Fibroblast of upper back skin (primary cell): ENCODE results near the gene NDUFA11.

Experiments used
- DNase-seq: peaks from one replicate; pipeline ENCODE4 v3.0.0-alpha.2; 2013

The NDUFA11 gene

DNA sequence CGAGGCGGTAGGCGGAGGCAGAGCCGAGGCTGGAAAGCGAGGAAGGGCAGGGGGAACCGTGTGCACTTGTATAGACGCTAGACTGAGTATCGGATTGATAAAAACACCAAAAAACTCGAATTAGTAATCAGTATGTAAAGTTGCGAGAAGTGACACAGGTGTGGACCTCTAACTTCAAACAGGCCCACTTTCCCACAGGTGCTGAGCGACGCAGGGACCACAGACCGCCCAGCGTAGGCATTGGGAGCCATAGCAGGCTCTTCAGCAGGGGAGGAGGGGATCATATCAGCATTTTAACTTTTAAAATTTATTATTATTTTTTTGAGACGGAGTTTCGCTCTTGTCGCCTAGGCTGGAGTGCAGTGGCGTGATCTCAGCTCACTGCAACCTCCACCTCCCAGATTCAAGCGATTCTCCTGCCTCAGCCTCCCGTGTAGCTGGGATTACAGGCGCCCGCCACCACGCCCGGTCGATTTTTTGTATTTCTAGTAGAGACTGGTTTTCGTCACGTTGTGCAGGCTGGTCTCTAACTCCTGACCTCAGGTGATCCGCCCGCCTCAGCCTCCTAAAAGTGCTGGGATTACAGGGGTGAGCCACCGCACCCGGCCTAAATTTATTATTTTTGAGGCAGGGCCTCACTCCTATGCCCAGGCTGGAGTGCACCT is 1.7 kb upstream of the NDUFA11 start:
- no peak for DNase-seq

DNA sequence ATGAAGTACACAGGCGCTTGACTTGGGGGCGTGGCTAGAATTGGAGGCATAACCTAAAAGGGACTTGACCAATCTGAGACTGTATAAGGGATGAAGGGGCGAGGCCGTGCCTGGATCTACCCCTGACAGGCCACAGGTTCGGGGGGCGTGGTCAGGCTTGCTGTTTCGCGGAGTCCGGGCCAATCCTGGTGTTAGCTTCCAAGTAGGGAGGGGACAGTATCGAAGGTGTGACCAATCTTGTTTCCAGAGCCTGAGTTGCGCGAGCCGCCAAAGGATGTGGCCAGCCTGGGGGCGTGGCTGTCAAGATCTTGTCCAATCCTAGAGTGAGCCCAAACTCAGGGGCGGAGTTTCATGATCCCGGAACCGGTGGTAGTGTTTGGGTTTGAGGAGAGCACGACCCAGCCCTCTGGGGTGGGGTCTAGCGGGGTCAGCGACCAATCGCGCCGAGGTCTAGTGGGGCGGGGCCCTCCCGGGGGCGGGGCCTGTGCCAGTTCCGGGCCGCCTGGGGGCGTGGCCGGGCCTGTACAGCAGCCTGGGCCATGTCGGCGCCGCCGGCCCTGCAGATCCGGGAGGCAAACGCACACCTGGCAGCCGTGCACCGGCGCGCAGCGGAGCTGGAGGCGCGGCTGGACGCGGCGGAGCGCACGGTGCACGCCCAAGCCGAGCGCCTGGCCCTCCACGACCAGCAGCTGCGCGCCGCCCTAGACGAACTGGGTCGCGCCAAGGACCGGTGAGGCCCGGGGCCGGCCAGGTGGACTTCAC is 943 bp upstream of the NDUFA11 start, which contains the start of gene VMAC:
Gene VMAC (plus strand): TSS at position 521 of the 762 bp plus-strand sequence. CDS start 19 bp downstream, at position 540.
- DNase-seq = peak; percentile 100

DNA sequence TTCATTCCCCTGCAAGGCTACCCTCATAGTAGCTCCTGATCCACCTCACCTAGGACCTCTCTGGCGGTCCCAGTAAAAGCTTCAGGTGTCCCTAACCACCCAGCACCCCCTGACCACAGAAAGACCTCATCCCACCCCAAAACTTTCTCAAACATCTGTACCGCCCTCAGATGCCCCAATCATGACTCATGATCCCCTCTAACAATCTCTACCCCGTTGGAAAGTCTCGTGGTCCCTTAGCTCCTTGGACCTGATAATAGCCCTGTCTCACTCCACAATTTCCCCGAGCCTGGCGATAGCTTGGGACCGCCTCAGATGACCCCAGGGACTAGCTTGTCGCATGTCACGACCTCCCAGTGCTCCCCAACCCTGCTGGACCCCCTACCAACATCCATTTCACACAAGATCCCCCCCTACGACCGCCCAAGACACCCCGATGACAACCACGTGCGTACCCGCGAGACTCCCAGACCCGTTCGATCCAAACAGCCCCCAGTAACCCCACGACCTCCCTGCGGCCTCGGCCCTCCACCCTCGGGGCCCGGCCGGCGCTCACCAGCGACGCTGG is 450 bp downstream of the NDUFA11 start:
- peak; percentile 50 for DNase-seq

DNA sequence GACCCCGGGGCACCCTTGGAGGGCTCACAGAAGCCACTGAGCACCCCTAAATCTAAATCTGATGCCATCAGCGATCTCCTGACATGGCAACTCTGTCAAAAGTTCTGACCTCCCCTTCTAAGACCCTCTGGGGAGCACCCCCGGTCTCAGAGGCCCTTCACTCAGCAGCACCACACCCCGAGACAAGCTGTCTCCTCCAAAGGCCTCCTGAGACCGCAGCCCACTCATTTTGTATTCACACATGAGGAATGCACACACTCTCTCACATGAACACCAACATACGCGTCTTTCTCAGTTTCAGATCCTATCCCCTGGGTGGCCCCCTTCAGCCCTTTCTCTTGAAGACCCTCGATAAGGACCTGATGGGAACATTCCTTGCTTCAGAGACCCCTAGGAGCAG is 2.6 kb downstream of the NDUFA11 start:
- no peak for DNase-seq

DNA sequence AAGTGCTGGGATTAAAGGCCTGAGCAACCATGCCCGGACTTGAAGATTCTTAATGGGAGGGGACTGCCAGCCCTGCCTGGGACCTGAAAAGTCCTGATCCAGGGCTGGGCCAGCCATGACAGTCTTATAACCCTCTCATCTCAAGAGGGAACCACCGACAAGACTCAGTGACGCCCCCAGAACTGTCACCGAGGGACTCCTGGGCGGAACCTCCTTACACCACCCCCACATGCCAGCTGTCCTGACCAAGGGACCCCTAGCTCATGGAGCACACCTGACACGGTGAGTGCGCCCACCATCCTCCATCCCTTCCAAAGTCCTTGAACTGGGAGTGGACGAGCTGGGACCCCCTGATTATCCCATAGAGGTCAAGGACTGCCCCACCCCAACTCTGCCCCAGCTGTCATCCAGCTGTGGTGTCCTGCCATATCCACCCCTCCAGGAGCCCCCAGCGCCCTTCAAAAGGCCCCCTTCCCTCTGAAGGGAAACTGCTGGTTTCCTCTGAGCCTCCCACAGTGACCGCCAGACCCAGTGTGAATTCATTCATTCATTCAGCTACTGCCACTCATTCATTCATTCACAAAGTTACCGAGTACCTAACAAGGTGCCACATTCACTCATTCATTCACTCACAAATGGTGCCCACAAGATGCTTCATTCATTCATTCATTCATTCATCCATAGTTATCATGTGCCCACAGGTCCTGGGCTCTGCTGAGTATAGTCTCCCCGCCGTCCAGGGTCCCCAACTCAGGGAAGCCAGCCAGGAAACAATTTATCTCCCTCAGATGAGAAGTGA is 3.7 kb downstream of the NDUFA11 start:
- no peak for DNase-seq

DNA sequence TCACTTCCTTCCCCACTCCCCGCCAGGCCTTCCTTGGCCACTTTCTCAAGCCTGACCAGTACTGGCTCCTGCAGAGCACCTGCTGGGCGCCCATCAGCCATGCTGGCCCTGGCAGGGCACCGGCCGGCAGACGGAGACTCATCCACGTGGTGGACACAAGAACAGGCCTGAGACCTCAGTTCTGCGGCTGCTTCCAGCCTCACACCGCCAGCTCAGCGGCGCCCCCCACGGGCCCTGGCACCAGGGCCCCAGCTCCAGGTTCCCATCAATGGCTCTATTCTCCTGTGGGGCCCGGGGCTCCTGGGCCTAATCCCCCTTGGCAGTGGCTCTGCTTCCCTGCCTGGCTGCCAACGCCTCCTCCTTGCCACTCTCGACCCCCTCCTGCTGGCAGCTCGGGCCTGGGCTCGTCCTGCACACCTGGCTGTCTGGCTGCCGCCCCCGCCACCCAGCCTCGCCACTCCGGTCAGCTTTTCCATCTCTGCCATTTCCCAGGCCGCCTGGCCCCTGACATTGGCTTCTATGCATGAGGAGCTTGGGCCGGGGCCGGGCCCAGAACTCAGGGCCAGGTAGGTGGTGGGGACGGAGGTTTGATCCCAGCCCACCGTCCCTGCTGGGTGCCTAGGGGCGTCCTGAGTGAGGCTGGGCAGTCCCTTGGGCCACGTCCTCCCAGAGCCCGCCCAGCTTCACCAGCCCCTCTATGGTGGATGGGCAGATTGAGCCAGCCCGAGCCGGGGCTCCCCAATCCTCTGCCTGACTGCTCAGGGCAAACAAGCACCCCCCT is 6.2 kb downstream of the NDUFA11 start:
- DNase-seq = no peak

DNA sequence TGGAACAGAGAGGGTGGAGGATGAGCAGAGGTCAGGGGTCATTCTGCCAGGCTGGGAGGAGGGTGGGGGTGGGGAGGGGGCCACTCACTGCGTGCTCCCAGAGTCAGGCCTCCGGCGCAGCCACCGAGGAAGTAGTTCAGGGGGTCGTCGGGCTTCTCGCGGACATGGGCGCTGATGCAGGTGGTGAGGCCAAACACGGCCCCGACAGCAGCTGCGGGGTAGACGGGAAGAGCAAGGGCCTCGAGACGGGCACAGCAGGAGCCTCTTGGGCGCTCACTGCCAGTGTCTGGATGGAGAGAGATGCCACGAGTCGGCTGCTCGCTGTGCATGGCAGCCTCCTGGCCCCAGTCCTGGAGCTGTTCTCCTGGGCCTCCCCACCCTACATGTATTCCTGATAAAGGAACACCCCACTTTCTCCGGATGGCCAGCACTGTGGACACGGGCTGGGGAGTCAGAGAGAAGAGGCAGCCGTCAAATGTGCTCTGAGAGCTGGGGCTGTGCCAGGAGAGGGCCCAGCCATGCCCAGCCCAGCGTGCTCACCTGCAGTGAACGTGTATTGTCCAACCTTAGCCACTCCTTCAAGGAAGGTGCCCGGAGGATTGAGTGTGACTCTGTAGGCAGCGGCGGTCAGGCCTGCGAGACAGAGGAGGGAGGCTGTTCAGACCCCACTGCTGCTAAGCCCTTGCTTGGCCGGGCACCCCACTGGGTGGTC is 7.1 kb downstream of the NDUFA11 start:
- DNase-seq = no peak

DNA sequence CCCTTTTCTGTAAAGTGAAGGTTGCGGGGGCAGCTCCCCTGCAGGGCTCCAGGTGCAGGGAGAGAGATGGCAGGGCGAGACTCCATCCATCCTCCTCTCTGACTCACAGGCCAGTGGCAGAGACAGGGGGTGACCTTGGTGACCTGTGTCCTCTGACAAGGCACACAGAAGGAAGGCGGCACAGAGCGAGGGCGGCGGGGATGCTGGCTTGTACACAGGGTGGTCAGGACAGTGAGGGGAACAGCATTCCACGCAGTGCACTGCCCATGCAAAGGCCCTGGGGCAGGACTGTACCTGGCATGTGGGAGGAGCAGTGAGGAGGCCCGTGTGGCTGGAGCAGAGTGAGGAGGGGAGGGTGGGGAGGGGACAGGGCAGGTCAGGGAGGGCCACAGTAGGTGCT is 7.7 kb downstream of the NDUFA11 start:
- DNase-seq = no peak

DNA sequence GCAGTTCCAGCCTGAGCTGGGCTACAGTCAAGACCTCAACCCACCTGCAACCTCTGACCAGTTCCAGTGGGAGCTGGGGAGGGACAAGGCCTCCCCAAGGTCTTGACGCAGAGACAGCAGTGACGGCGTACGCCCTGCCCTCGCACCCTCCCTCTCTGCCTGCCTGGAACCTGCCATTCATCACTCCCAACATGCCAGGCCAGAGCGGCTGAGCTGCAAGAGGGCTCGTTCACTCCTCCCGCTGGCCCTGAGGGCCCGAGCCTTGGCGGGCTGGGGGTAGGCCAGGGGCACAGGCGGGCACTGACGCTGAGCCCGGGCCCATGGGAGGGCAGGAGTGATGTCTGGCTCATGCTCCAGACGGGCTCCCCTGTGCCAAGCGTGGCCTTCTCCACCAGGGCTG is 8.2 kb downstream of the NDUFA11 start:
- no peak for DNase-seq

DNA sequence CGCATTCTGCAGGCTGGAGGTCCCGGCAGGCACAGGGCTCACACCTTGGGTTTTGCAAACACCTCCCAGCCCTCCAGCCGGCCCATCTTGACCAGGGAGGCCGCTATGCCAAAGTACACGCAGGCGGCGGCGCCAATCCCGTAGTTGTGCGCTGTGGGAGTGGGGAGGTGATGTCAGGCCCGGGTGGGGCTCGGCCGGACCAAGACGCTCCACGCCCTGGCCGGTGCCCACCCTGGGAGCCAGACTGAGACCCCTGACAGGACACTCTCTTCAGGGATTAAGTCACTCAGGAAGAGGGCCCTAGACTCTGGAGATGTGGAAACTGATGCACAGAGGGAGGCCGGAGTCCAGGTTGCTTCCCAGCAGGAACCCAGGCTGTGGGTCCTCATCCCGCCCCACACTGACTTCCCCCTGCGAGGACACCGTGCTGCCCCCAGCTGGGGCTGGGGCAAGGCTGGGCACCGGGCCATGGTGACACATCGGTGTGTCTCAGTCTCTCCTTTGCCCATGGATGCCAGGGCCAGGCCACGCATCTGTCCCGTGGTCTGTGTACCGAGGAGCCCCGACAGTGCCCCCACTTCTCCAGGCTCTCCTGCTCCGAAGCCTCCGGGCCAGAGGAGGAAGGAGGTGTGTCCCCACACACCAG is 8.8 kb downstream of the NDUFA11 start:
- DNase-seq = no peak

DNA sequence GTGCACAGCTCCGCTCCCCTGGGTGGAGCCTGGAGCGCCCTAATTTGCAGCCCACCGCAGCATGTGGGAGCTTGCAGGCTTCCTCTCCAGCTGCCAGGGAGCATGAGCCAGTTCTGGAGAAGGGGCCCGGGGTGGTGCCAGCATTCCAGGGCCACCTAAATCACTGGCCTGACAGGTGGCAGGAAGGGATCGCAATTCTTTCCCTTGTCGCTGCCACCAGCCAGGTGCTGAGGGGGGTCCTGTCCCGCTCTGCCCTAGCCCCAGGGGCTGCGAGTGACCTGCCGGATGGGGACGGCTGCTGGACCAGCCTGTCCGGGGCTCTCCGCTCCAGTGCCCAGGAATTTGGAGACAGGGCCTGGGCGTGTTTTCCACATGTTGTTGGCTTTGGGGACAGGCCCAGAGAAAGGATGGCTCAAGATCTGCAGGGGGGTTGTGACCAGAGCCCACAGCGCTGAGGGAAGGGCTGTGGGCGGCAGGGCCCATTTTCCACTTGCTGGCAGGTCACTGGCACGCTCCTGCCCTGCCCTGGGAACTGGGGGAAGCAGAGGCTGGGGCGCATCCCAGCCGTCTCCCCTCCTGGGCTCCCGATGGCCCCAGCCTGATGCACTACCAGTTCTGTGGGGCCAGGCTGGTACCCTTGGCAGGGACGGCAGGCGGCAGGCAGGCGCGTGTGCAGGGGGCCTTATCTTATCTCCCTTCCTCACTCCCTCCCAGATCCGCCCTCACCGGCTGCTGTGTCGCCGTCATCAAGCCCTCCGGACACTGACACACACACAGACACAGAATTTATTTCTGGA is 9.5 kb downstream of the NDUFA11 start:
- DNase-seq = no peak

DNA sequence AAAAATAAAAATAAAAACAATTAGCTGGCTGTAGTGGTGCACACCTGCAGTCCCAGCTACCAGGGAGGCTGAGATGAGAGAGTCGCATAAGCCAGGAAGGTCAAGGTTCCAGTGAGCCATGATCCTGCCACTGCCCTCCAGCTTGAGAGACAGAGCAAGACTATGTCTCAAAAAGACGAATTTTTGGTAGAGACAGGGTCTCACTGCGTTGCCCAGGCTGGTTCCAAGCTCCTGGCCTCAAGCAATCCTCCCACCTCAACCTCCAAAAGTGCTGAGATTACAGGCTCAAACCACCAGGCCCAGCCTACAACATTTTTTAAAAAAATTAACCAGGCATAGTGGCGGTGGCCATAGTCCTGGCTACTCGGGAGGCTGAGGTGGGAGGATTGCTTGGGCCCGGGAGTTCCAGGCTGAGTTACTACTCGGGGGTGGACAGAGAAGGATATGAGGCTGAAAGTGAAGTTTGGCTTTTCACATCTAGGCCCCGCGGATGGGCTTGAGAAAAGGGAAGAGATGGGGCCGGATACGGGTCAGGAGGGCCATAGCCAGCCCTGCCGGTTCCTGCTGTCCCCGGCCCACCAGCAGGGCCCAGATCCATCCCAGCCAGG is 10.2 kb downstream of the NDUFA11 start:
- no peak for DNase-seq

DNA sequence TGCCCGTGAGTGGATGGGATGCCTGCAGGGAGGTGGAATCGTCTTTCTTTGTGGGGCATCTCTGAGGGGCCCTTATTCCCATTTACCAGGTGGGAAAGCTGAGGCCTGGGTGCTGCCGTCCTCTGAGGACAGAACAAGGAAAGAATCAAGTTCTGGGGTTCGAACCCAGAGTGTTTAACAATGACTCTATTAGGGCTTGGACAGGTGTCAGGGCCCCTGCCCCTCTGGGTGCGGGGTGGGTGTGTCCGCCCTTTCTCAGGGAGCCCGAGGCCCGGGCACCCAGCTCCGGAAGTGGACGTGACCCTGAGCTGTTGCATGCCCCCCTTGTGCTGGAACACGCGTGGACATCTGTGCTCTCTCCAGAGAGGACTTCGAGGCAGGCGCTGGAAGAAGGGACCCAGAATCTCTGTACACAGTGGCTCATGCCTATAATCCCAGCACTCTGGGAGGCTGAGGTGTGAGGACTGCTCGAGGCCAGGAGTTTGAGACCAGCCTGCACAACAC is 10.8 kb downstream of the NDUFA11 start:
- DNase-seq = no peak

DNA sequence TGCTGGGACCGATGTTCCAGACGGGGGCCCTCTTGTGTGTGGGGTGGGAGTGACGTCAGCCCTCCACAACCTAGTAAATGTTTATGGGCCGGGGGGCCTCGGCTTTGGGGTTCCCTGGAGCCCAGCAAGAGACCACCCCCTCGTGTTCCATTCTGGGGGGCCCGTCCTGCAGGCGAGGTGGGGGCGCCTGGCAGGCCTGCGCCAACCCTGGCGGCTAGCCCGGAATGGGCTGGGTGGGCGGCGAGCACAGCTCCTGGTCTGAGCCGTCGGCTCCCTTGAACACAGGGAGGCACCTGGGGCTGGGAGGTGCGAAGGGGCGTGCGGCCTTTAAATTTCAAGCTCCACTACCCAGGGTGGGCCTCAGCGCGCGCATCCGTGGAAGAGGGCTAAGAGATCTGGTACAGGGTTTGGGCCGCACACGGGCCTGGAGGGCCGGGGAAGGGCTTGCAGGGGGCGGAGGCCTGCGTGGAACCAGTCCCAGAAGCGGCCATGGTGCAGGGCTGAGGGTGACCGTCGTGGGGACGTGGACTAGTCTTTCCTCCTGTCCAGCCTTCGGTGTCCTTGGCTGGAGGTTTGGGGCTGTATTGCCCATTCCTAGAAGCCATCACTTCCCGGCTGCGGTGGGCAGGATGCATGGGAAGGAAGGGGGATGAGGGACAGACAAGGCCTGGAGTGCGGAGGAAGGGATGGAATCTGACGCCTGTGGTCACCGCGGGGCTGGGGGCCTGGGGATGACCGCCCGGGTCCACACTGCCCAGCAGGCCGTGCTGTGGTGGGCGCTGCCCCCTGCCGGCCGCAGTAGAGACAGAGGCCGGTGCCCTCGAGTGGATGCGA is 11.4 kb downstream of the NDUFA11 start:
- DNase-seq = peak; percentile 31

DNA sequence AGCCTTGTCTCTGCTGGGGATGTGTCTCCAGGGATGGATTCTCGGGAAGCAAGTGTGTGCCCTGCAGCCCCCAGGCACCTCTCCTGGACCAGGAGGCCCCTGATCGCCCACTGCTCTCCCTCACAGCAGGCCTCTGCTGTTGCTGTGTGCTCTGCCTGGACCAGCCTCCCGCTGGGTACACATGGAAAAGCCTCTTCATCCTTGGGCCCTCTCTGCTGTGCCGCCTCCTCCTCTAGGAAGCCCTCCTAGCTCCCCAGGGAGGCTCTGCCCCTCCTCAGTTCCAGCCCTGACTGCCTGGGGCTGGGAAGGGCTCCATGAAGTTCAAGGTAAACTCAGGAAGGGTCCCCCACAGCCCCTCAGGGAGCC is 12.0 kb downstream of the NDUFA11 start:
- no peak for DNase-seq

DNA sequence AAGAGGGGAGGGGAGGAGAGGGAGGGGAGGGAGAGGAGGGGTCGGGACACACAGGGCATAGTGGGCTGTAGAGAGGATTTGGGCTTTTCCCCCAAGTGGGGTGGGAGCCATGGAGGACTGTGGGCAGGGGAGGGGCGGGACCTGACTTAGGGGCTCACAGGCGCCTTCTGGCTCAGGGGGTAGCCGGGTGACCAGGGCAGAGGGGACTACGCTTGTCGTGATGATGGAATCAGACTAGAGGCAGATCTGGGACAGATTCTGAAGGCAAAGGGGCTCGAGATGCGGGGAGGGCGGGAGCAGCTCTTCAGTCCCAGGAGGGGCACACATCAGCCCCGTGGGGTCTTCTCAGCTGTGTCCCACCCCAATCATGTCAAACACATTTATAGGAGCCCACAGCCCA is 13.5 kb downstream of the NDUFA11 start:
- DNase-seq = no peak

DNA sequence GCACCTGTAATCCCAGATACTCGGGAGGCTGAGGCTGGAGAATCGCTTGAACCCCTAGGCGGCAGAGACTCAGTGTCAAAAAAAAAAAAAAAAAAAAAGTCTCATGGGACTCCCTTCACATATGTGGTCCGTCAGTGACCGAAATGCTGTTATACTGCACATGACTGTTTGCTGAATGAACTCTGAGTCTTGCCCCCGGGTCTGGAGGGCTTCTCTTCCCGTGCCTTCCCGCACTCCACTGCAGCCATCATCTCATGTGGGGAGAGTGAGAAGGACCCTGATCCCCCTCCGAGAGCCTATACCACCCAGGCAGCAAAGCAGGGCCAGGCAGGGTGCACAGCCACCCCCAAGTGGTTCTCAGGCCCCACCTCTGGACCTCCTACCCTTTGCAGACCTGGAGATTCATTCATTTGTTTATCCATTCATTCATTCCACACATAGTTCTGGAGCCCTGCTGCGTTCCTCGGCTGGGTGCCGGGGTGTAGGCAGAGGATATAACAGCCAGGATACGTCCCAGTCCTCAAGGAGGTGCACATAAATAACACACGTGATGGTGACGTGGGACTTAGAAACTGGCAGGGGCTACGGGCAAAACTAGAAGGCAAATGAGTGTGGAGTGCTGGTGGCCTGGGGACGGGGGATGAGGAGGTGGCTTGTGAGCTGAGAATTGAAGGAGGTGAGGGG is 14.2 kb downstream of the NDUFA11 start:
- no peak for DNase-seq
